Testis (tissue), 2 donors: Measurements from ENCODE around the gene PYY.

Experiments used
- POLR2A ChIP-seq: fragments of 450-650 bp; IDR thresholded peaks from one replicate; pipeline ENCODE4 v1.6.1; 2017; ENCODE audit warnings: antibody characterized with exemption, mild to moderate bottlenecking, moderate library complexity
- TF ChIP-seq, protein P1 (sequence below), 3 experiments: fragments of 450-650 bp in 2 of 3; fragments of 200-600 bp in 1 of 3; sonication (generic) in 1 of 3; IDR thresholded peaks; one replicate each; pipeline ENCODE4 v1.5.1; 2016 to 2019; ENCODE audit warnings: antibody characterized with exemption in 3 of 3, mild to moderate bottlenecking in 2 of 3, moderate library complexity in 1 of 3

DNA sequence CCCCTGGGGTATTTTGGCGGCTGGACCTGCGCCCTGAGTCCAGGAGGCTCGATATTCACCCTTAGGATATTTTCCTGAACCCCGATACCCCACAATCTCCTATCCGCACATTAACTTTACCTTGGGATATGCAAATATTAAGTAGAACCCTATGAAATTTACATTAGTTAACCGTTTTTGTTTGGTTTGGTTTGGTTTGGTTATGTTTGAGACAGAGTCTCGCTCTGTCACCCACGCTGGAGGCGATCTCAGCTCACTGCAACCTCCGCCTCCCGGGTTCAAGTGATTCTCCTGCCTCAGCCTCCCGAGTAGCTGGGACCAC lies 41.4 kb upstream of the PYY start:
- TF ChIP-seq, protein P1, sequence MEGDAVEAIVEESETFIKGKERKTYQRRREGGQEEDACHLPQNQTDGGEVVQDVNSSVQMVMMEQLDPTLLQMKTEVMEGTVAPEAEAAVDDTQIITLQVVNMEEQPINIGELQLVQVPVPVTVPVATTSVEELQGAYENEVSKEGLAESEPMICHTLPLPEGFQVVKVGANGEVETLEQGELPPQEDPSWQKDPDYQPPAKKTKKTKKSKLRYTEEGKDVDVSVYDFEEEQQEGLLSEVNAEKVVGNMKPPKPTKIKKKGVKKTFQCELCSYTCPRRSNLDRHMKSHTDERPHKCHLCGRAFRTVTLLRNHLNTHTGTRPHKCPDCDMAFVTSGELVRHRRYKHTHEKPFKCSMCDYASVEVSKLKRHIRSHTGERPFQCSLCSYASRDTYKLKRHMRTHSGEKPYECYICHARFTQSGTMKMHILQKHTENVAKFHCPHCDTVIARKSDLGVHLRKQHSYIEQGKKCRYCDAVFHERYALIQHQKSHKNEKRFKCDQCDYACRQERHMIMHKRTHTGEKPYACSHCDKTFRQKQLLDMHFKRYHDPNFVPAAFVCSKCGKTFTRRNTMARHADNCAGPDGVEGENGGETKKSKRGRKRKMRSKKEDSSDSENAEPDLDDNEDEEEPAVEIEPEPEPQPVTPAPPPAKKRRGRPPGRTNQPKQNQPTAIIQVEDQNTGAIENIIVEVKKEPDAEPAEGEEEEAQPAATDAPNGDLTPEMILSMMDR (IDR thresholded peaks at IDR 0.05) = no peak
- no peak for TF ChIP-seq POLR2A
